Tibial nerve (tissue), 3 donors: ENCODE results near the gene CNOT2.

Source experiments
- CTCF ChIP-seq, 5 experiments: fragments of 200-600 bp in 3 of 5; fragments of 450-650 bp in 2 of 5; sonication (generic) in 3 of 5; IDR thresholded peaks; one replicate each; pipeline ENCODE4 v1.5.1; 2016 to 2019; ENCODE audit warnings: antibody characterized with exemption in 5 of 5, mild to moderate bottlenecking in 3 of 5, moderate library complexity in 2 of 5
- POLR2A ChIP-seq, 2 donors: fragments of 450-650 bp; IDR thresholded peaks; one replicate each; pipeline ENCODE4 v1.6.1; 2017; ENCODE audit warnings: antibody characterized with exemption in 2 of 2, mild to moderate bottlenecking in 2 of 2, moderate library complexity in 2 of 2

GRCh38 chr12:70254846-70255245, 11.6 kb downstream of the CNOT2 start:
- TF ChIP-seq POLR2A (IDR thresholded peaks at IDR 0.05) = no peak
- no peak for TF ChIP-seq CTCF (IDR thresholded peaks at IDR 0.05)
